Activated T-cell treated with anti-CD3 and anti-CD28 coated beads for 4 hours (primary cell): Measurements from ENCODE around the gene GAPVD1.
"Not testable (repeated sequence)": the region's sequence is repeated elsewhere in the genome, so short reads cannot be mapped to it uniquely, and the experiment has no call there.

Experiments used
- DNase-seq: peaks from one replicate; pipeline ENCODE4 v3.0.0-alpha.2; 2020

The GAPVD1 gene

GRCh38 chr9:125258160-125258785, 3.4 kb upstream of the GAPVD1 start:
- no peak for DNase-seq

- DNase-seq: no peak
These were observed 2.6 kb upstream of the GAPVD1 start for GRCh38 chr9:125258832-125259534.

GRCh38 chr9:125260561-125260960, 1.1 kb upstream of the GAPVD1 start:
- no peak for DNase-seq

GRCh38 chr9:125262294-125262991, 817 bp downstream of the GAPVD1 start:
- DNase-seq: no peak

GRCh38 chr9:125264068-125264467, 2.4 kb downstream of the GAPVD1 start:
- DNase-seq: not testable (repeated sequence)

GRCh38 chr9:125268394-125269013, 6.9 kb downstream of the GAPVD1 start:
- DNase-seq: no peak

- no peak for DNase-seq
These were observed 7.4 kb downstream of the GAPVD1 start for GRCh38 chr9:125269014-125269397.

- no peak for DNase-seq
These were observed 9.5 kb downstream of the GAPVD1 start for GRCh38 chr9:125271081-125271480.

- DNase-seq: no peak
These were observed 11.1 kb downstream of the GAPVD1 start for GRCh38 chr9:125272697-125273096.

GRCh38 chr9:125276771-125277170, 15.1 kb downstream of the GAPVD1 start:
- DNase-seq: no peak

GRCh38 chr9:125277411-125277810, 15.8 kb downstream of the GAPVD1 start:
- DNase-seq: no peak

GRCh38 chr9:125280945-125281344, 19.3 kb downstream of the GAPVD1 start:
- DNase-seq: no peak

- DNase-seq: no peak
These were observed 23.2 kb downstream of the GAPVD1 start for GRCh38 chr9:125284855-125285254.

- not testable (repeated sequence) for DNase-seq
These were observed 25.4 kb downstream of the GAPVD1 start for GRCh38 chr9:125286935-125287433.

- no peak for DNase-seq
These were observed 31.5 kb downstream of the GAPVD1 start for GRCh38 chr9:125293134-125293533.

GRCh38 chr9:125295657-125296056, 34.0 kb downstream of the GAPVD1 start:
- DNase-seq: no peak

GRCh38 chr9:125296843-125297372, 35.3 kb downstream of the GAPVD1 start:
- DNase-seq: no peak

GRCh38 chr9:125297917-125298316, 36.3 kb downstream of the GAPVD1 start:
- no peak for DNase-seq

- DNase-seq: no peak
These were observed 40.6 kb downstream of the GAPVD1 start for GRCh38 chr9:125302241-125302640.

- DNase-seq: no peak
These were observed 42.6 kb downstream of the GAPVD1 start for GRCh38 chr9:125304273-125304672.

- DNase-seq: no peak
These were observed 50.8 kb downstream of the GAPVD1 start for GRCh38 chr9:125312411-125312810.

- DNase-seq: not testable (repeated sequence)
These were observed 54.7 kb downstream of the GAPVD1 start for GRCh38 chr9:125316359-125316758.

- no peak for DNase-seq
These were observed 56.1 kb downstream of the GAPVD1 start for GRCh38 chr9:125317704-125318103.
